A673 (cell line): ENCODE results near the gene PRSS27.

Experiments used
- EZH2 ChIP-seq: fragments of 200-600 bp; sonication (generic); IDR thresholded peaks from 2 replicates; pipeline ENCODE4 v1.6.1; 2017; ENCODE audit warnings: borderline replicate concordance, low read depth, mild to moderate bottlenecking, mixed read lengths, antibody characterized with exemption, low read length; ENCODE audit not compliant: poor library complexity, severe bottlenecking
- TF ChIP-seq, protein P1 (sequence below): fragments of 300-800, 200-600 bp; sonication (generic); conservative IDR thresholded peaks from 2 replicates; pipeline ENCODE4 v1.5.1; 2017; ENCODE audit warnings: low read depth, mild to moderate bottlenecking, antibody characterized with exemption, low read length, moderate library complexity, mixed read lengths

- TF ChIP-seq EZH2, result no peak
- TF ChIP-seq, protein P1, sequence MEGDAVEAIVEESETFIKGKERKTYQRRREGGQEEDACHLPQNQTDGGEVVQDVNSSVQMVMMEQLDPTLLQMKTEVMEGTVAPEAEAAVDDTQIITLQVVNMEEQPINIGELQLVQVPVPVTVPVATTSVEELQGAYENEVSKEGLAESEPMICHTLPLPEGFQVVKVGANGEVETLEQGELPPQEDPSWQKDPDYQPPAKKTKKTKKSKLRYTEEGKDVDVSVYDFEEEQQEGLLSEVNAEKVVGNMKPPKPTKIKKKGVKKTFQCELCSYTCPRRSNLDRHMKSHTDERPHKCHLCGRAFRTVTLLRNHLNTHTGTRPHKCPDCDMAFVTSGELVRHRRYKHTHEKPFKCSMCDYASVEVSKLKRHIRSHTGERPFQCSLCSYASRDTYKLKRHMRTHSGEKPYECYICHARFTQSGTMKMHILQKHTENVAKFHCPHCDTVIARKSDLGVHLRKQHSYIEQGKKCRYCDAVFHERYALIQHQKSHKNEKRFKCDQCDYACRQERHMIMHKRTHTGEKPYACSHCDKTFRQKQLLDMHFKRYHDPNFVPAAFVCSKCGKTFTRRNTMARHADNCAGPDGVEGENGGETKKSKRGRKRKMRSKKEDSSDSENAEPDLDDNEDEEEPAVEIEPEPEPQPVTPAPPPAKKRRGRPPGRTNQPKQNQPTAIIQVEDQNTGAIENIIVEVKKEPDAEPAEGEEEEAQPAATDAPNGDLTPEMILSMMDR, result no peak
Observed at GRCh38 chr16:2710711-2711231, 9.3 kb downstream of the PRSS27 start.
